ENCODE results near the gene SIN3B.

SIN3B gene

DNA sequence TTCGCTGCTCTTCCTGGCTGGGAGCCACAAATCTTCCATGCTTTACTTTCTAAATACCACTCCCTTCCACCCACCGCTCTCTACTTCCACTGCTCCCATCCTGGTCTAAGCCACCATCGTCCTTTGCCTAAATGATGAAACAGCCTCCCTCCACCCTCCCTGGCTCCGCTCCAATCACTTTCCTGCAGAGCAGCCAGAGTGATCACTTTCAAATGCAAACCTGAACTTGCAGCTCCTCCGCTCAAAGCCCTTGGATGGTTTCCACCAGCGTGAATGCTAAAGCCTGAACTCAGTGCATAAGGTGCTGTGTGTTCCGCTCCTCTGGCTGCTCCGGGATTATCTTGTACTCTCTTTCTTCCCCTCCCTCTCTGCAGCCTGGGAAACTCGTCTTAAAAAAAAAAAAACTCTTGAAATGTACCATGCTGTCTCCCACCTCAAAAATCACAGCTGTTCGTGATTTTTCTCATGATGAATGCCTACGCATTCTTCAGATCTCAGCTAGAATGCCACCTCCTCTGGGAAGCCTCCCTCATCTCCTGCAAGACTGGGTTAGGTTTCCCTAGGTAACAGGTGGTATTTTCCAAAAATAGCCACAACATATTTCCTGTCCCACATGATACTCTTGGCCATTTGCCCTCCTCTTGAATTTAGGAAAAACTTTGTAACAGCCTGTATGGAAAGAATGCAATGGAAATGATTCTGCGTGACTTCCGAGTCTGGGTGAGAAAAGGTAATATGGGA, 3.7 kb upstream of the SIN3B start:
- TF ChIP-seq TAF1 (IDR thresholded peaks at IDR 0.05; ENCODE audit: borderline replicate concordance, insufficient read depth, low read length) (no peak), POLR2AphosphoS5 (IDR thresholded peaks at IDR 0.05; ENCODE audit: low read depth, low read length) (no peak), REST (IDR thresholded peaks at IDR 0.05; ENCODE audit: insufficient read depth in 1 of 2, low read depth in 2 of 2, low read length in 2 of 2) (no peak), SIN3A (IDR thresholded peaks at IDR 0.05; ENCODE audit: borderline replicate concordance, insufficient read depth, low read length) (no peak), FOXP2 (optimal IDR thresholded peaks at IDR 0.05; ENCODE audit: borderline replicate concordance, extremely low read depth, extremely low read length, insufficient read depth) (no peak)

DNA sequence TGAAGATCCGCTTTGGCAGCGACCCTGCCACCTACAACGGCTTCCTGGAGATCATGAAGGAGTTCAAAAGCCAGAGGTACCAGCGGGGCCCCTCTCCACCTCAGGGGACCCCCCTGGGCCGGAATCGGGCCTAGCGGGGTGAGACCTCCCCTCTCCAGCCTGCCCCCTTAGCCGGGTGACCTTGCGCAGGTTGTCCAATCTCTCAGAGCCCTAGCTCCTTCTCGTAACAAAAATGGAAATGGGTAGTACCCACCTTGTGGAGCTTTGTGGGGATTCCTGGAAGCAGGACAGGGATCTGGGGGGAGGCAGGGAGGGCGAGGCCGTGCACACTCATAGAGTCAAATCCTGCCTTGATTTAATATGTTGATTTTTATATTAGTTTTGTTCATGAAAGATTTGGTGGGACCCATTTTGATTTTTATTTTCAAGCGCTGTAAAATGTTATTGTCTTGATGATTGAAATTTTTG, 658 bp downstream of the SIN3B start:
- TF ChIP-seq TAF1 (IDR thresholded peaks at IDR 0.05; ENCODE audit: borderline replicate concordance, insufficient read depth, low read length) (no peak), SIN3A (IDR thresholded peaks at IDR 0.05; ENCODE audit: borderline replicate concordance, insufficient read depth, low read length) (no peak), FOXP2 (optimal IDR thresholded peaks at IDR 0.05; ENCODE audit: borderline replicate concordance, extremely low read depth, extremely low read length, insufficient read depth) (no peak), REST (IDR thresholded peaks at IDR 0.05; ENCODE audit: insufficient read depth in 1 of 2, low read depth in 2 of 2, low read length in 2 of 2) (no peak), POLR2AphosphoS5 (IDR thresholded peaks at IDR 0.05; ENCODE audit: low read depth, low read length) (no peak)

- no peak for TF ChIP-seq FOXP2 (optimal IDR thresholded peaks at IDR 0.05; ENCODE audit: borderline replicate concordance, extremely low read depth, extremely low read length, insufficient read depth)
- no peak for TF ChIP-seq SIN3A (IDR thresholded peaks at IDR 0.05; ENCODE audit: borderline replicate concordance, insufficient read depth, low read length)
- TF ChIP-seq REST (IDR thresholded peaks at IDR 0.05; ENCODE audit: insufficient read depth in 1 of 2, low read depth in 2 of 2, low read length in 2 of 2): no peak
- no peak for TF ChIP-seq POLR2AphosphoS5 (IDR thresholded peaks at IDR 0.05; ENCODE audit: low read depth, low read length)
- no peak for TF ChIP-seq TAF1 (IDR thresholded peaks at IDR 0.05; ENCODE audit: borderline replicate concordance, insufficient read depth, low read length)
Observed at GRCh38 chr19:16830679-16831078, 1.5 kb downstream of the SIN3B start.

GRCh38 chr19:16831531-16831930, 2.3 kb downstream of the SIN3B start:
- no peak for TF ChIP-seq TAF1 (IDR thresholded peaks at IDR 0.05; ENCODE audit: borderline replicate concordance, insufficient read depth, low read length)
- TF ChIP-seq FOXP2 (optimal IDR thresholded peaks at IDR 0.05; ENCODE audit: borderline replicate concordance, extremely low read depth, extremely low read length, insufficient read depth): no peak
- TF ChIP-seq REST (IDR thresholded peaks at IDR 0.05; ENCODE audit: insufficient read depth in 1 of 2, low read depth in 2 of 2, low read length in 2 of 2): no peak

All from PFSK-1 (cell line).